ENCODE data around the gene CD72. TPM values are rescaled to one million over a fixed set of nuclear protein-coding genes. Genes with fewer than 3 reads are reported as not detected.

The CD72 gene
- total RNA-seq, 6 donors from 2014 or later, result 2.5 to 44.0 (median 7.2) TPM

GRCh38 chr9:35619800-35620158 is 1.6 kb upstream of the CD72 start:
- Histone ChIP-seq H3K9me3 (no peaks in the 10 kb centered on the region), H3K36me3 (no peaks in the 10 kb centered on the region), H3K27ac (peak overlapping the region in 2 of 4 donors; percentile 13 to 30), H3K4me1 (peaks cover 14 to 25% (median 18%) of the 10 kb centered on the region in 4 donors), H3K27me3 (no peaks in the 10 kb centered on the region), H3K4me3 (no peak overlapping the region)
- DNase-seq (no peak), ATAC-seq (ENCODE audit: low FRiP score in 2 of 2) (no peak)
- 35 to 50% methylated on average over 1 to 2 of the region's 2 CpGs for WGBS, 2 donors
- TF ChIP-seq EP300 (IDR thresholded peaks at IDR 0.05) (no peak), CTCF (IDR thresholded peaks at IDR 0.05) (no peak), POLR2A (IDR thresholded peaks at IDR 0.05) (no peak), POLR2AphosphoS5 (IDR thresholded peaks at IDR 0.05) (no peak)

- Histone ChIP-seq H3K27ac (peak overlapping the region in 2 of 4 donors; percentile 61 to 72), H3K36me3 (no peaks in the 10 kb centered on the region), H3K4me1 (peaks cover 14 to 25% (median 18%) of the 10 kb centered on the region in 4 donors), H3K27me3 (no peaks in the 10 kb centered on the region), H3K4me3 (no peak overlapping the region), H3K9me3 (no peaks in the 10 kb centered on the region)
- TF ChIP-seq EP300 (IDR thresholded peaks at IDR 0.05), result peak in 2 of 4 donors; percentile 73 to 78
- TF ChIP-seq CTCF (IDR thresholded peaks at IDR 0.05), result no peak
- TF ChIP-seq POLR2A (IDR thresholded peaks at IDR 0.05), result peak in 1 of 4 donors; percentile 68
- peak; percentile 12 to 67 for TF ChIP-seq POLR2AphosphoS5 (IDR thresholded peaks at IDR 0.05)
- 78 to 82% methylated on average over 17 of the region's 17 CpGs for WGBS, 2 donors
- ATAC-seq (ENCODE audit: low FRiP score in 2 of 2) (peak; percentile 28 to 34), DNase-seq (peak in 1 of 2 donors; percentile 79)
Measured at GRCh38 chr9:35618854-35619799, 914 bp upstream of the CD72 start.

DNA sequence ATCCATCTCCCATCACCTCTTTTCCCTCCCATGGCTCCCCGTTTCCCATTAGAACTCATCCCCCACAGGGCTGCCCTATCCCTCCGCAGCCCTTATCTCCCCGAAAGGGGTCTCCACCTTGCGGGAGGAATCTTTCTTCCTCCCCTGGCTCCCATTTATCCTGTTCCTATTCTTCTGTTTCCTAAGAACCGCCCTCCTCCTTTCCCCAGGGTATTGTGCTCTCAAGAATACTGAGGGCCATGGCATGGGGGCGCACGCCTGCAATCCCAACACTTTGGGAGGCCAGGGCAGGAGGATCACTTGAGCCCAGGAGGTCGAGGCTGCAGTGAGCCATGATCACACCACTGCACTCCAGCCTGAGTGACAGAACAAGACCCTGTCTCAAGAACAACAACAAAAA is 665 bp downstream of the CD72 start:
- DNase-seq (no peak), ATAC-seq (ENCODE audit: low FRiP score in 2 of 2) (no peak)
- no peaks in the 10 kb centered on the region for H3K27me3 ChIP-seq
- no peaks in the 10 kb centered on the region for H3K36me3 ChIP-seq
- 68 to 75% methylated on average over 8 of the region's 8 CpGs for WGBS, 2 donors
- no peaks in the 10 kb centered on the region for H3K9me3 ChIP-seq
- peak overlapping the region in 2 of 4 donors; percentile 61 to 72 for H3K27ac ChIP-seq
- peaks cover 14 to 25% (median 18%) of the 10 kb centered on the region in 4 donors for H3K4me1 ChIP-seq
- peak overlapping the region in 3 of 4 donors; percentile 41 to 54 (median 45) for H3K4me3 ChIP-seq
- no peak for TF ChIP-seq POLR2AphosphoS5 (IDR thresholded peaks at IDR 0.05)
- no peak for TF ChIP-seq POLR2A (IDR thresholded peaks at IDR 0.05)
- no peak for TF ChIP-seq EP300 (IDR thresholded peaks at IDR 0.05)
- no peak for TF ChIP-seq CTCF (IDR thresholded peaks at IDR 0.05)

- Histone ChIP-seq H3K27me3 (no peaks in the 10 kb centered on the region), H3K27ac (peak overlapping the region in 2 of 4 donors; percentile 57 to 72), H3K9me3 (no peaks in the 10 kb centered on the region), H3K36me3 (no peaks in the 10 kb centered on the region), H3K4me1 (peaks cover 14 to 25% (median 18%) of the 10 kb centered on the region in 4 donors), H3K4me3 (peak overlapping the region; percentile 32 to 54 (median 43))
- DNase-seq (peak; percentile 89 to 90), ATAC-seq (ENCODE audit: low FRiP score in 2 of 2) (peak; percentile 60 to 88)
- whole genome bisulfite sequencing, 2 donors, result 12 to 19% methylated on average over 26 to 50 of the region's 51 CpGs
- TF ChIP-seq POLR2AphosphoS5 (IDR thresholded peaks at IDR 0.05) (peak in 1 of 2 donors; percentile 12), EP300 (IDR thresholded peaks at IDR 0.05) (no peak), CTCF (IDR thresholded peaks at IDR 0.05) (peak in 3 of 6 experiments; percentile 14 to 21 (median 19)), POLR2A (IDR thresholded peaks at IDR 0.05) (peak in 2 of 4 donors; percentile 33 to 62)
Measured at GRCh38 chr9:35616681-35617459, 1.3 kb downstream of the CD72 start.

Data from upper lobe of left lung (tissue), 6 donors.